Measurements from ENCODE around the gene BHLHE41. TPM values are rescaled to one million over a fixed set of nuclear protein-coding genes. Genes with fewer than 3 reads are reported as not detected.

BHLHE41 gene
- total RNA-seq, 1 experiment from 2014 or later: 2.2 TPM

DNA sequence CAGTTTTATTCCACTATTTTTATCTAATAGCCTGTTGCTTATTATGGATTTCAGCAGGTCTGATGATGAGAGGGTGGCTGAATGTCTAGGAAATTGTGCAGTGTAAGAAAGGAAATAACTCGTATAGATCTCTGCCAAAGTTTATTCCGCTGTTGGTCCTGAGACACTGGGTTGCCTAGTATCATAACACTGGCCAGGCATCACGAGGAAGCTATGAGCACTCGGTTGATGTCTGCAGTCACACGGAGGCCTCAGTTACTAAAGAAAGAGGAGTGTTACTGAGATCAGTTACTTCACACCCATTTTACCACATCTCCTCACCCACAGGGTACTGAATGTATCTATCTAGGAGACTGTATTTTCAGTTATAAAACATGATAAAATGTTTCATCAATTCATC lies 21.9 kb downstream of the BHLHE41 start:
- H3K36me3 ChIP-seq (ENCODE audit: insufficient read depth, low read length): no peaks in the 10 kb centered on the region
- no peaks in the 10 kb centered on the region for H3K9me2 ChIP-seq (replicated peaks; ENCODE audit: insufficient read depth, low read length)
- no peaks in the 10 kb centered on the region for H4K20me1 ChIP-seq (ENCODE audit: insufficient read depth, low read depth, low read length)
- H3K79me2 ChIP-seq (ENCODE audit: low read length): no peaks in the 10 kb centered on the region
- H2AFZ ChIP-seq (ENCODE audit: low read length): no peak overlapping the region
- H3K9me3 ChIP-seq (ENCODE audit: low read length): no peaks in the 10 kb centered on the region
- no peak for DNase-seq
- no peaks in the 10 kb centered on the region for H3K4me1 ChIP-seq (ENCODE audit: low read length)
- H3K27ac ChIP-seq (ENCODE audit: low read length): no peak overlapping the region
- no peak overlapping the region for H3K9ac ChIP-seq (ENCODE audit: low read length)
- no peaks in the 10 kb centered on the region for H3K27me3 ChIP-seq (ENCODE audit: low read length)
- no peak overlapping the region for H3K4me3 ChIP-seq (ENCODE audit: low read length)
- H3K4me2 ChIP-seq (ENCODE audit: low read depth, low read length, poor library complexity, severe bottlenecking): no peak overlapping the region

DNA sequence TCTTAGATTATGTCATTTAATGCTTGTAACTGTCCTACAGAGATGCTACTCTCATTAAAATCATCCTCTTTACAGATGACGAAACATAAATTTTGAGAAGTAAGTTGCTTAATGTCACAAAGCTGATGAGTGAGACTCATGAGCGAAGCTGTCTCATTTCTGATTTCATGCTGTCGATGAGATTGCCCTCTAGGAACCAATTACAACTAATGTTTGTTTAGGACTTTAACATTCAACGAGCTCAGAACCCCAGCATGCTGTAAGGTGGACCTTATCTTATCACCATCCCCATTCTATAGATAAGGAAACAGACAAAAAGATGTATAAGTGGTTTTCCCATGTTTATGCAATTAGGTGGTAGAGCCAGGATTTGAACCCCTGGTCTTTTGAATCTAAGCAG lies 23.1 kb downstream of the BHLHE41 start:
- H2AFZ ChIP-seq (ENCODE audit: low read length): no peak overlapping the region
- H3K9me2 ChIP-seq (replicated peaks; ENCODE audit: insufficient read depth, low read length): no peaks in the 10 kb centered on the region
- H3K36me3 ChIP-seq (ENCODE audit: insufficient read depth, low read length): no peaks in the 10 kb centered on the region
- H3K4me1 ChIP-seq (ENCODE audit: low read length): no peaks in the 10 kb centered on the region
- no peak overlapping the region for H3K4me3 ChIP-seq (ENCODE audit: low read length)
- H3K27me3 ChIP-seq (ENCODE audit: low read length): no peaks in the 10 kb centered on the region
- no peak overlapping the region for H3K27ac ChIP-seq (ENCODE audit: low read length)
- no peaks in the 10 kb centered on the region for H4K20me1 ChIP-seq (ENCODE audit: insufficient read depth, low read depth, low read length)
- no peak overlapping the region for H3K9ac ChIP-seq (ENCODE audit: low read length)
- H3K4me2 ChIP-seq (ENCODE audit: low read depth, low read length, poor library complexity, severe bottlenecking): no peak overlapping the region
- no peaks in the 10 kb centered on the region for H3K79me2 ChIP-seq (ENCODE audit: low read length)
- no peak for DNase-seq
- no peaks in the 10 kb centered on the region for H3K9me3 ChIP-seq (ENCODE audit: low read length)

DNA sequence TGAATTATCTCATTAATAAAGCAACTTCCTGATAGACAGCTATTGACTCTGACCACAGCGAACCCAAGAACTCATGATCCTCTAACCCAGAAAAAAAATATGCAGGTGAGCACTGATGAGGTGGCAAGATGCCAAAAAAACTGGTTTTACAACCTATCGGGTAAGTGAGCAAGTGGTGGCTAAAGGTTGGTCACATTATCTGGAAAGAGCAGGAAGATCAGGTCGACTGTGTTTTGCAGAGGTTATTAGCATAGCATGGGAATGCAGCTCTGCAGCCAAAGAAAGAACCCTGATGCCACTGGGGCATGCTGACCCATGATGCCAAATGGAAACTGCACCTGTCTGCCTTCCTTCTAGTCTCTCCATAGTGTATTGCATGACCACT lies 23.5 kb downstream of the BHLHE41 start:
- Histone ChIP-seq H3K9me2 (replicated peaks; ENCODE audit: insufficient read depth, low read length) (no peaks in the 10 kb centered on the region), H3K9me3 (ENCODE audit: low read length) (no peaks in the 10 kb centered on the region), H3K36me3 (ENCODE audit: insufficient read depth, low read length) (no peaks in the 10 kb centered on the region), H3K27me3 (ENCODE audit: low read length) (no peaks in the 10 kb centered on the region), H3K79me2 (ENCODE audit: low read length) (no peaks in the 10 kb centered on the region), H3K4me2 (ENCODE audit: low read depth, low read length, poor library complexity, severe bottlenecking) (no peak overlapping the region), H2AFZ (ENCODE audit: low read length) (no peak overlapping the region), H3K4me1 (ENCODE audit: low read length) (no peaks in the 10 kb centered on the region), H3K4me3 (ENCODE audit: low read length) (no peak overlapping the region), H4K20me1 (ENCODE audit: insufficient read depth, low read depth, low read length) (no peaks in the 10 kb centered on the region), H3K9ac (ENCODE audit: low read length) (no peak overlapping the region), H3K27ac (ENCODE audit: low read length) (no peak overlapping the region)
- DNase-seq: no peak

DNA sequence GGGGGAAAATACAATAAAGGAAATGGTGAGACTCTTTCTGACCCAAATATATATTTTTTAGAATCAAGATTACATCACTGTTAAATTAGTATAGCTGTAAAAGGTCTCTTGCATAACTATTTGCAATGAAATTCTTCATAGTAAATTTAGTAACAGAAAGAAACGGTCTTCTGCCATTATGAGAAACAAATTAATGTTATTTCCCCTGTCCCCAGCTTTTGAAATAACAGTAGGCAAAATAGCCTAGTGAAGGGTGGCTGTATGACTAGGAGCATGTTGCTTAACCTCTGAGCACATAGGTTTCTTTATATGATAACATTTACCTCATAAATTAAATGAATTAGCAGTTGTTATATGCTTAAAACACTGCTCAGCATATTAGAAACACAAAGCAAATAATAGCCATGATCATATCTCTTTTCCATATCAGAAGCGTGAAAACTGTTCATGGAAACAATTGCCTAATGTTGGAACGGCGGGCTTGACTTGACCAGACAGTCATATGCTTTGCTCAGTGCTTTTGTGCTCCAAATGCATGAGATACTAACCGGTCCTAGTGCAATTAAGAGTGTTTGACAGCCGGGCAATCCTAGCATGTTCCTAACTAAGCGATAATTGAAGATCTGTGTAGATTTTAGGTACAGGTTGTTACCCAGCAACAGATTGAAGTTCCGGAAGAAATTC lies 24.0 kb downstream of the BHLHE41 start:
- Histone ChIP-seq H3K9ac (ENCODE audit: low read length) (no peak overlapping the region), H3K9me3 (ENCODE audit: low read length) (no peaks in the 10 kb centered on the region), H3K4me2 (ENCODE audit: low read depth, low read length, poor library complexity, severe bottlenecking) (no peak overlapping the region), H3K79me2 (ENCODE audit: low read length) (no peaks in the 10 kb centered on the region), H3K27me3 (ENCODE audit: low read length) (no peaks in the 10 kb centered on the region), H4K20me1 (ENCODE audit: insufficient read depth, low read depth, low read length) (no peaks in the 10 kb centered on the region), H3K9me2 (replicated peaks; ENCODE audit: insufficient read depth, low read length) (no peaks in the 10 kb centered on the region), H2AFZ (ENCODE audit: low read length) (no peak overlapping the region), H3K4me3 (ENCODE audit: low read length) (no peak overlapping the region), H3K27ac (ENCODE audit: low read length) (no peak overlapping the region), H3K4me1 (ENCODE audit: low read length) (no peaks in the 10 kb centered on the region), H3K36me3 (ENCODE audit: insufficient read depth, low read length) (no peaks in the 10 kb centered on the region)
- DNase-seq: no peak

DNA sequence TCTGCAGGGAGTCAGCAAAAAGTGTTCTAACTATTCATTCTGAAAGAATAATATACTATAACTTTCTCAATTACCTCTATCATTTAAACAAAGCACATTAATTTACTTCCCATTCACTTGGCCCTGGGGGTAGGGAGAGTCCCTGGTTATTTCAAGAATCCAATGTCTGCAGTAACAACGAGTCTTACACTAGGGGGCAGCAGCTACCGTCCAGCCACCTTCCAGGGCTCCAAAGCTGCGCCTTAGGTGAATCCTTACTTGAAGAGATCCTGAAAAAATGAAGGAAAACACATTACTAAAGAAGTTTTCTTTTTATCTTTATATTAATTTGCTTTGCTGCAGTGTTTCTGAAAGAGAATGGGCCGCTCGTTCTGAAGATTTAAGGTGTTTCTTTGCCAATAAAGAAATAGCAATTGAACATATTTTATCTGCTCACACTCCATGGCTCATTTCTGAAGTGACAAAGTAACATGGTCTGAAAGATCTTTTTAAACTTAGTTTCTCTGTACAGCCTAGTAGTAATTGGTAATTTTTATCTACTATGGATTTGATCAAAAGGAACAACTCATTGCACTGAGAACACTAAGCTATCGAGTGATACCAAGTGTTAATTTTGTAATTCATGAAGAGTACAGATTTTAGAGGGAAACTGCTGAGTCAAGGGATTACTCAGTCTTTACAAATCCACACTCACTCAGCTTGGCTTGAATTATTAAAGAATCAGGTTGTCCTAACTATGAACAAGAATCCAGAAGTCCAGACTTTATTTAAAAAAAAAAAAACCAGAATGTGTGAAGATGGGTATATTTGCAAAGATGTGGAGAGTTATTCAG lies 27.6 kb downstream of the BHLHE41 start:
- H3K9ac ChIP-seq (ENCODE audit: low read length): no peak overlapping the region
- H3K9me3 ChIP-seq (ENCODE audit: low read length): no peaks in the 10 kb centered on the region
- H3K79me2 ChIP-seq (ENCODE audit: low read length): no peaks in the 10 kb centered on the region
- no peak overlapping the region for H2AFZ ChIP-seq (ENCODE audit: low read length)
- H3K27ac ChIP-seq (ENCODE audit: low read length): no peak overlapping the region
- no peak overlapping the region for H3K4me3 ChIP-seq (ENCODE audit: low read length)
- H3K9me2 ChIP-seq (replicated peaks; ENCODE audit: insufficient read depth, low read length): no peaks in the 10 kb centered on the region
- no peaks in the 10 kb centered on the region for H3K27me3 ChIP-seq (ENCODE audit: low read length)
- peak; percentile 78 for DNase-seq
- H3K36me3 ChIP-seq (ENCODE audit: insufficient read depth, low read length): no peaks in the 10 kb centered on the region
- H3K4me1 ChIP-seq (ENCODE audit: low read length): no peaks in the 10 kb centered on the region
- no peaks in the 10 kb centered on the region for H4K20me1 ChIP-seq (ENCODE audit: insufficient read depth, low read depth, low read length)
- H3K4me2 ChIP-seq (ENCODE audit: low read depth, low read length, poor library complexity, severe bottlenecking): no peak overlapping the region

DNA sequence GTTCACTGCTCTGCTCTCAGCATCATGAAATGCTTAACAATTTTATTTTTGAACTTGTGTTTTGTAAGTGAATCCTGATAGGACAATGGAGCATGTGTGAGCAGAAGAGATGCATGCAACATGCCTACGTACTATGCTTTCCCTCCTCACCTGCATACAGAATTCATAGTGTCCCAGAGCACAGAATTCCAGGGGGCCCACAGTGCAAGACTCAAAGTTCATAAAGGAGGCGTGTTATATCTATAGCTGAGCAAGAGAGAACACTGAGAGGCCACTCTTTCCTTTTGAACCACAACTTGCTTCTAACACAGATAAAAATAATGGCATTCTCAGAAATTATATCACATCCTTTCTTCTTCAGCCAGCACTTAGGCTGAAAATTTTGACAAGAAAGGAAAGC lies 28.8 kb downstream of the BHLHE41 start:
- Histone ChIP-seq H3K27me3 (ENCODE audit: low read length) (no peaks in the 10 kb centered on the region), H3K4me2 (ENCODE audit: low read depth, low read length, poor library complexity, severe bottlenecking) (no peak overlapping the region), H3K9ac (ENCODE audit: low read length) (no peak overlapping the region), H2AFZ (ENCODE audit: low read length) (no peak overlapping the region), H3K9me3 (ENCODE audit: low read length) (no peaks in the 10 kb centered on the region), H3K79me2 (ENCODE audit: low read length) (no peaks in the 10 kb centered on the region), H3K4me3 (ENCODE audit: low read length) (no peak overlapping the region), H4K20me1 (ENCODE audit: insufficient read depth, low read depth, low read length) (no peaks in the 10 kb centered on the region), H3K27ac (ENCODE audit: low read length) (no peak overlapping the region), H3K9me2 (replicated peaks; ENCODE audit: insufficient read depth, low read length) (no peaks in the 10 kb centered on the region), H3K4me1 (ENCODE audit: low read length) (no peaks in the 10 kb centered on the region), H3K36me3 (ENCODE audit: insufficient read depth, low read length) (no peaks in the 10 kb centered on the region)
- DNase-seq: no peak

DNA sequence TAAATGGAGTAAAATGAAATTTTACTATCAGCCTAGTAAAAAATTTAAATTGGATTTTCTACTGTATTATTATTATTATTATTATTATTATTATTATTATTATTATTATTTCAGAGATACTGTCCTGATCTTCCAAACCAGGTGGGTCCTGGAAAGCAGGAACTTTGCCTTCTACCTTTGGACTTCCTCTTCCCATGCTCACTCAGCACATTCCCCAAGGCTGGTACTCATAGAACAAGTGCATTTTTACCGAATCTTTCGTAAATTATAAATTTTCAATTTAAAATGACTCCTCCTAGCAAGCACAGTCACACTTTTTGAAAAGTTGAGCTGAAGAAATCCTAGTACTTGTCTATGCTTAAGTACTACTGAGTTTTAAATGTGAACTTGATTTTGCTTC lies 29.7 kb downstream of the BHLHE41 start:
- no peak for DNase-seq
- Histone ChIP-seq H3K79me2 (ENCODE audit: low read length) (no peaks in the 10 kb centered on the region), H3K4me1 (ENCODE audit: low read length) (no peaks in the 10 kb centered on the region), H3K9ac (ENCODE audit: low read length) (no peak overlapping the region), H2AFZ (ENCODE audit: low read length) (no peak overlapping the region), H3K27me3 (ENCODE audit: low read length) (no peaks in the 10 kb centered on the region), H3K9me2 (replicated peaks; ENCODE audit: insufficient read depth, low read length) (no peaks in the 10 kb centered on the region), H4K20me1 (ENCODE audit: insufficient read depth, low read depth, low read length) (no peaks in the 10 kb centered on the region), H3K27ac (ENCODE audit: low read length) (no peak overlapping the region), H3K36me3 (ENCODE audit: insufficient read depth, low read length) (no peaks in the 10 kb centered on the region), H3K9me3 (ENCODE audit: low read length) (no peaks in the 10 kb centered on the region), H3K4me3 (ENCODE audit: low read length) (no peak overlapping the region), H3K4me2 (ENCODE audit: low read depth, low read length, poor library complexity, severe bottlenecking) (no peak overlapping the region)

DNA sequence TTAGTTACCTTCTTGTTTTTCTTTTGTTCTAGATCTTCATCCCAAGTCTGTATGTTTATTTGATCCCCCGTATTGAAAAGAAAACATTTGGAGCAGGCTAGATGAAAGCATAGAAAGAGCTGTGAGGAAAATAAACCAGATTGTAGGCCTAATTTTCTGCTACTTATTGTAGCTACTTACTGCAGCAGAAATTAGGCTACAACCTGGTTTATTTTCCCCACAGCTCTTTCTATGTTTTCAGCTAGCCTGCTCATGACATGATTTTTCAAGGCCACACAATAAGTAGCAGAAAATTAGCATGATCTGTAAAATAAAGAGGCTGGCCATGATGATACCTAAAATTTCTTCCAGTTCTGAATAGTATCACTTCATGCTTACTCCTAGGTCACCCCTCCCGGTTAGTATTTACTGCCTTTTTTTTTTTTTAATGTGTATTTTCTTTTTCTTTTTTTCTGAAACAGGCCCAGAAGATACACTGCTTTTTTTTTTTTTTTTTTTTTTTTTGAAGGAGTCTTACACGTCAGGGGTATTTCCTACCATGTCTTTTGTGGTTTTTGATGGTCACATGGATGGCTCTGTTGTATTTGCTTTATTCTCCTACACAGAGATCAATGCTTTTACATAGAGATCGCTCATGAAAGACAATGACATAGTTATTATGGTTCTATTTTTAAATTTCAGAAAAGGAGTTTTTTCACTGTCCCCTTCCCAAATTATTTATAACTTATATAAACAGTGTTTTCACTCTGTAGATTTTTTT lies 32.3 kb downstream of the BHLHE41 start:
- Histone ChIP-seq H3K4me2 (ENCODE audit: low read depth, low read length, poor library complexity, severe bottlenecking) (no peak overlapping the region), H3K9me3 (ENCODE audit: low read length) (no peaks in the 10 kb centered on the region), H2AFZ (ENCODE audit: low read length) (no peak overlapping the region), H3K79me2 (ENCODE audit: low read length) (no peaks in the 10 kb centered on the region), H3K9me2 (replicated peaks; ENCODE audit: insufficient read depth, low read length) (no peaks in the 10 kb centered on the region), H3K4me1 (ENCODE audit: low read length) (no peaks in the 10 kb centered on the region), H3K27me3 (ENCODE audit: low read length) (no peaks in the 10 kb centered on the region), H3K27ac (ENCODE audit: low read length) (no peak overlapping the region), H3K4me3 (ENCODE audit: low read length) (no peak overlapping the region), H3K36me3 (ENCODE audit: insufficient read depth, low read length) (no peaks in the 10 kb centered on the region), H3K9ac (ENCODE audit: low read length) (no peak overlapping the region), H4K20me1 (ENCODE audit: insufficient read depth, low read depth, low read length) (no peaks in the 10 kb centered on the region)
- DNase-seq: no peak
